Activated CD8-positive, alpha-beta memory T cell treated with anti-CD3 and anti-CD28 coated beads, Interleukin-2, amount 10 ng/mL, durations not matched to agents 7 days and 5 days (primary cell): ENCODE measurements around the gene LRRC47. TPM values are rescaled to one million over a fixed set of nuclear protein-coding genes. Genes with fewer than 3 reads are reported as not detected.
"Not testable (repeated sequence)": the region's sequence is repeated elsewhere in the genome, so short reads cannot be mapped to it uniquely, and the experiment has no call there.

Experiments
- ATAC-seq: fragments of 150-1000 bp; cut with Tn5 transposase; one replicate; pipeline ENCODE4 v1.10.0; 2021; ENCODE audit warnings: moderate library complexity
- CTCF ChIA-PET: fragments of 350-600 bp; sonication (Branson Sonifier 250); formaldehyde crosslinking; loops from one replicate; lab custom pipeline; 2021; ENCODE audit warnings: antibody characterized with exemption; lab: Charles Lee
- DNase-seq: peaks from one replicate; pipeline ENCODE4 v3.0.0-alpha.2; 2020
- H3K27ac Mint-ChIP-seq: one replicate; pipeline ENCODE4 v1.8.0; 2021; ENCODE audit warnings: mild to moderate bottlenecking, mixed read lengths
- H3K27me3 Mint-ChIP-seq: one replicate; pipeline ENCODE4 v1.8.0; 2021; ENCODE audit warnings: mixed read lengths
- H3K36me3 Mint-ChIP-seq: one replicate; pipeline ENCODE4 v1.8.0; 2021; ENCODE audit warnings: mild to moderate bottlenecking, mixed read lengths
- H3K4me1 Mint-ChIP-seq: one replicate; pipeline ENCODE4 v1.8.0; 2021; ENCODE audit warnings: mixed read lengths
- H3K4me3 Mint-ChIP-seq: one replicate; pipeline ENCODE4 v1.8.0; 2021; ENCODE audit warnings: mild to moderate bottlenecking, moderate library complexity, mixed read lengths
- H3K9me3 Mint-ChIP-seq: one replicate; pipeline ENCODE4 v1.8.0; 2022; ENCODE audit warnings: low read depth, mixed read lengths
- total RNA-seq, 2 experiments: library from RNA; stranded (reverse); gene quantifications; one replicate each; pipeline ENCODE4 v1.2.3, GENCODE V29; 2021

The LRRC47 gene
- total RNA-seq, 2 experiments from 2014 or later: 31.8 to 42.6 TPM

- H3K4me1 Mint-ChIP-seq: no peaks in the 10 kb centered on the region
- CTCF ChIA-PET: no interaction called here
- H3K27me3 Mint-ChIP-seq: no peaks in the 10 kb centered on the region
- no peak overlapping the region for H3K4me3 Mint-ChIP-seq
- ATAC-seq: no peak
- no peak overlapping the region for H3K27ac Mint-ChIP-seq
- DNase-seq: no peak
- no peaks in the 10 kb centered on the region for H3K36me3 Mint-ChIP-seq
- H3K9me3 Mint-ChIP-seq: no peaks in the 10 kb centered on the region
Observed at GRCh38 chr1:3753656-3754454, 42.4 kb downstream of the LRRC47 start.

- Mint-ChIP-seq H3K4me1 (peaks cover 10% of the 10 kb centered on the region), H3K9me3 (no peaks in the 10 kb centered on the region), H3K4me3 (no peak within 1 kb of the TSS), H3K36me3 (no peaks in the 10 kb centered on the region), H3K27me3 (no peaks in the 10 kb centered on the region), H3K27ac (no peak within 1 kb of the TSS)
- CTCF ChIA-PET: no interaction called here
- DNase-seq (no peak), ATAC-seq (no peak)
Observed at GRCh38 chr1:3752400-3752945, 43.8 kb downstream of the LRRC47 start, which contains the start of gene CCDC27. CCDC27 (plus strand) TSS chr1:3752450; CDS start chr1:3752482, 32 bp downstream.

GRCh38 chr1:3750741-3751140 is 45.6 kb downstream of the LRRC47 start:
- Mint-ChIP-seq H3K9me3 (no peaks in the 10 kb centered on the region), H3K27ac (no peak overlapping the region), H3K4me3 (no peak overlapping the region), H3K4me1 (peaks cover 19% of the 10 kb centered on the region), H3K27me3 (no peaks in the 10 kb centered on the region), H3K36me3 (no peaks in the 10 kb centered on the region)
- CTCF ChIA-PET: no interaction called here
- DNase-seq: no peak
- ATAC-seq: no peak

GRCh38 chr1:3749512-3749911 is 46.8 kb downstream of the LRRC47 start:
- no peak for ATAC-seq
- Mint-ChIP-seq H3K4me1 (peaks cover 28% of the 10 kb centered on the region), H3K27ac (no peak overlapping the region), H3K36me3 (no peaks in the 10 kb centered on the region), H3K4me3 (no peak overlapping the region), H3K9me3 (no peaks in the 10 kb centered on the region), H3K27me3 (no peaks in the 10 kb centered on the region)
- CTCF ChIA-PET: no interaction called here
- no peak for DNase-seq

GRCh38 chr1:3748316-3748900 is 47.9 kb downstream of the LRRC47 start:
- not testable (repeated sequence) for H3K27ac Mint-ChIP-seq, H3K9me3 Mint-ChIP-seq, ATAC-seq, H3K36me3 Mint-ChIP-seq, H3K27me3 Mint-ChIP-seq, DNase-seq
- Mint-ChIP-seq H3K4me3 (peak overlapping the region; percentile 71), H3K4me1 (peaks cover 30% of the 10 kb centered on the region)
- CTCF ChIA-PET: interaction anchor here (0.8 to 1.2 kb wide), 2 partner anchors 27 to 53 kb away, joined by 3 to 4 read pairs; no protein-coding TSS in a partner anchor

GRCh38 chr1:3747903-3748302 is 48.4 kb downstream of the LRRC47 start:
- no peaks in the 10 kb centered on the region for H3K9me3 Mint-ChIP-seq
- peaks cover 32% of the 10 kb centered on the region for H3K4me1 Mint-ChIP-seq
- peak overlapping the region; percentile 71 for H3K4me3 Mint-ChIP-seq
- no peak overlapping the region for H3K27ac Mint-ChIP-seq
- DNase-seq (no peak), ATAC-seq (no peak)
- no peaks in the 10 kb centered on the region for H3K27me3 Mint-ChIP-seq
- CTCF ChIA-PET: interaction anchor here (0.8 to 1.2 kb wide), 2 partner anchors 28 to 54 kb away, joined by 3 to 4 read pairs; no protein-coding TSS in a partner anchor
- H3K36me3 Mint-ChIP-seq: no peaks in the 10 kb centered on the region

GRCh38 chr1:3747522-3747848 is 48.8 kb downstream of the LRRC47 start:
- CTCF ChIA-PET: no interaction called here
- Mint-ChIP-seq H3K36me3 (no peaks in the 10 kb centered on the region), H3K4me1 (peaks cover 32% of the 10 kb centered on the region), H3K27me3 (no peaks in the 10 kb centered on the region), H3K27ac (no peak overlapping the region), H3K4me3 (peak overlapping the region; percentile 71), H3K9me3 (no peaks in the 10 kb centered on the region)
- DNase-seq (no peak), ATAC-seq (no peak)

- no peaks in the 10 kb centered on the region for H3K9me3 Mint-ChIP-seq
- H3K36me3 Mint-ChIP-seq: no peaks in the 10 kb centered on the region
- peak overlapping the region; percentile 71 for H3K4me3 Mint-ChIP-seq
- ATAC-seq (peak; percentile 96), DNase-seq (peak; percentile 90)
- H3K27ac Mint-ChIP-seq: peak overlapping the region; percentile 2
- CTCF ChIA-PET: no interaction called here
- H3K4me1 Mint-ChIP-seq: peaks cover 32% of the 10 kb centered on the region
- no peaks in the 10 kb centered on the region for H3K27me3 Mint-ChIP-seq
Observed at GRCh38 chr1:3746830-3747521, 49.3 kb downstream of the LRRC47 start.

- Mint-ChIP-seq H3K27me3 (no peaks in the 10 kb centered on the region), H3K4me1 (peaks cover 32% of the 10 kb centered on the region)
- CTCF ChIA-PET: no interaction called here
Observed at GRCh38 chr1:3746389-3746829, 49.9 kb downstream of the LRRC47 start.

GRCh38 chr1:3745590-3746381 is 50.5 kb downstream of the LRRC47 start:
- Mint-ChIP-seq H3K27me3 (no peaks in the 10 kb centered on the region), H3K36me3 (no peaks in the 10 kb centered on the region), H3K9me3 (no peaks in the 10 kb centered on the region), H3K4me1 (peaks cover 32% of the 10 kb centered on the region), H3K4me3 (peak overlapping the region; percentile 69), H3K27ac (no peak overlapping the region)
- no peak for DNase-seq
- CTCF ChIA-PET: interaction anchor here (1.5 kb wide), 1 partner anchor 21 kb away, joined by 3 read pairs; no protein-coding TSS in a partner anchor
- ATAC-seq: no peak

More at GRCh38 chr1:3746389-3746829, 49.9 kb downstream of the LRRC47 start:
- DNase-seq (no peak), ATAC-seq (no peak)
- Mint-ChIP-seq H3K27ac (peak overlapping the region; percentile 2), H3K9me3 (no peaks in the 10 kb centered on the region), H3K4me3 (peak overlapping the region; percentile 69), H3K36me3 (no peaks in the 10 kb centered on the region)

GRCh38 chr1:3745071-3745470 is 51.2 kb downstream of the LRRC47 start:
- no peak for ATAC-seq
- Mint-ChIP-seq H3K36me3 (no peaks in the 10 kb centered on the region), H3K27ac (no peak overlapping the region), H3K9me3 (no peaks in the 10 kb centered on the region), H3K4me3 (no peak overlapping the region), H3K27me3 (no peaks in the 10 kb centered on the region), H3K4me1 (peaks cover 32% of the 10 kb centered on the region)
- CTCF ChIA-PET: interaction anchor here (1.5 kb wide), 1 partner anchor 22 kb away, joined by 3 read pairs; no protein-coding TSS in a partner anchor
- DNase-seq: no peak

- Mint-ChIP-seq H3K4me3 (no peak overlapping the region), H3K9me3 (no peaks in the 10 kb centered on the region), H3K4me1 (peaks cover 32% of the 10 kb centered on the region), H3K36me3 (no peaks in the 10 kb centered on the region), H3K27ac (no peak overlapping the region), H3K27me3 (no peaks in the 10 kb centered on the region)
- DNase-seq (no peak), ATAC-seq (no peak)
- CTCF ChIA-PET: interaction anchor here (1.5 kb wide), 1 partner anchor 22 kb away, joined by 3 read pairs; no protein-coding TSS in a partner anchor
Observed at GRCh38 chr1:3744646-3745045, 51.7 kb downstream of the LRRC47 start.
